Thoracic aorta (tissue), 2 donors: ENCODE data around the gene MPHOSPH9. TPM values are rescaled to one million over a fixed set of nuclear protein-coding genes. Genes with fewer than 3 reads are reported as not detected.

Experiments
- ATAC-seq: fragments of 150-250 bp; one replicate; pipeline ENCODE4 v1.8.0; 2017; ENCODE audit warnings: low read depth; ENCODE audit not compliant: insufficient number of reproducible peaks, low FRiP score
- DNase-seq: peaks from one replicate; pipeline ENCODE4 v3.0.0-alpha.2; 2020; ENCODE audit warnings: low spot score
- H3K27ac ChIP-seq, 2 donors: fragments of 200-600 bp; sonication (generic); 1 replicate in 1 of 2; 2 replicates in 1 of 2; pipeline ENCODE4 v1.5.1; 2016; ENCODE audit warnings: mild to moderate bottlenecking in 2 of 2, moderate library complexity in 2 of 2
- H3K27me3 ChIP-seq: fragments of 200-600 bp; sonication (generic); replicated peaks from 2 replicates; pipeline ENCODE4 v1.6.0; 2016; ENCODE audit warnings: mild to moderate bottlenecking; ENCODE audit not compliant: insufficient read depth
- H3K36me3 ChIP-seq: fragments of 200-600 bp; sonication (generic); one replicate; pipeline ENCODE4 v1.5.1; 2016
- H3K4me1 ChIP-seq, 2 donors: fragments of 200-600 bp; sonication (generic); 1 replicate in 1 of 2; 2 replicates in 1 of 2; pipeline versions ENCODE4 v1.5.1 to v1.6.0; 2016; ENCODE audit warnings: low read depth in 2 of 2, mild to moderate bottlenecking in 1 of 2; ENCODE audit not compliant: control insufficient read depth in 1 of 2
- H3K4me3 ChIP-seq: fragments of 200-600 bp; sonication (generic); 2 replicates; pipeline ENCODE4 v1.5.1; 2016; ENCODE audit warnings: mild to moderate bottlenecking
- H3K9me3 ChIP-seq: fragments of 200-600 bp; sonication (generic); 2 replicates; pipeline ENCODE4 v1.5.1; 2016
- CTCF ChIP-seq: fragments of 200-600 bp; sonication (generic); IDR thresholded peaks from one replicate; pipeline ENCODE4 v1.5.1; 2019; ENCODE audit warnings: antibody characterized with exemption
- total RNA-seq, 2 donors: library from RNA; depleted of rRNA; stranded (reverse); fragments of >200 nt; gene quantifications; one replicate each; pipeline versions ENCODE4 v1.1.0 to v1.2.3, GENCODE V29; 2016

MPHOSPH9 gene
- total RNA-seq, 2 donors from 2014 or later, result 7.6 to 44.0 TPM

- Histone ChIP-seq H3K9me3 (no peaks in the 10 kb centered on the region), H3K36me3 (no peaks in the 10 kb centered on the region)
Measured at GRCh38 chr12:123153906-123154305, 79.0 kb downstream of the MPHOSPH9 start.

GRCh38 chr12:123152833-123153232 is 80.1 kb downstream of the MPHOSPH9 start:
- Histone ChIP-seq H3K9me3 (no peaks in the 10 kb centered on the region), H3K36me3 (no peaks in the 10 kb centered on the region), H3K4me3 (no peak overlapping the region), H3K4me1 (peaks cover 2 to 25% of the 10 kb centered on the region in 2 donors), H3K27ac (no peak overlapping the region), H3K27me3 (no peaks in the 10 kb centered on the region)
- TF ChIP-seq CTCF, result no peak
- ATAC-seq (no peak), DNase-seq (no peak)

More at GRCh38 chr12:123153906-123154305, 79.0 kb downstream of the MPHOSPH9 start:
- DNase-seq, result no peak
- no peaks in the 10 kb centered on the region for H3K27me3 ChIP-seq
- ATAC-seq, result no peak
- peaks cover 2 to 20% of the 10 kb centered on the region in 2 donors for H3K4me1 ChIP-seq
- H3K27ac ChIP-seq, result no peak overlapping the region
- no peak for TF ChIP-seq CTCF
- H3K4me3 ChIP-seq, result no peak overlapping the region

GRCh38 chr12:123151457-123152454 is 81.2 kb downstream of the MPHOSPH9 start:
- DNase-seq, result no peak
- Histone ChIP-seq H3K4me1 (peaks cover 2 to 25% of the 10 kb centered on the region in 2 donors), H3K27me3 (no peaks in the 10 kb centered on the region), H3K36me3 (no peaks in the 10 kb centered on the region), H3K9me3 (no peaks in the 10 kb centered on the region), H3K4me3 (peak overlapping the region; percentile 98), H3K27ac (peak overlapping the region; percentile 85 to 90)
- peak; percentile 17 for ATAC-seq
- peak; percentile 13 for TF ChIP-seq CTCF

- no peak for DNase-seq
- no peaks in the 10 kb centered on the region for H3K9me3 ChIP-seq
- no peaks in the 10 kb centered on the region for H3K27me3 ChIP-seq
- H3K36me3 ChIP-seq, result no peaks in the 10 kb centered on the region
- no peak for TF ChIP-seq CTCF
- H3K4me1 ChIP-seq, result peaks cover 2 to 25% of the 10 kb centered on the region in 2 donors
- peak within 1 kb of the TSS; percentile 85 to 90 for H3K27ac ChIP-seq
- peak within 1 kb of the TSS; percentile 98 for H3K4me3 ChIP-seq
- ATAC-seq, result peak; percentile 53
Measured at GRCh38 chr12:123150744-123151456, 82.0 kb downstream of the MPHOSPH9 start, which contains the start of gene PITPNM2. TSS of gene PITPNM2 (minus strand) at chr12:123151090. CDS start at chr12:123034590, 116,500 bp downstream.

GRCh38 chr12:123150275-123150743 is 82.6 kb downstream of the MPHOSPH9 start:
- ATAC-seq, result no peak
- Histone ChIP-seq H3K9me3 (no peaks in the 10 kb centered on the region), H3K4me3 (peak overlapping the region; percentile 86), H3K27ac (peak overlapping the region; percentile 57 to 72), H3K4me1 (peaks cover 2 to 25% of the 10 kb centered on the region in 2 donors), H3K27me3 (no peaks in the 10 kb centered on the region), H3K36me3 (no peaks in the 10 kb centered on the region)
- no peak for DNase-seq
- TF ChIP-seq CTCF, result no peak
